ENCODE results near the gene LRMDA.

DNA sequence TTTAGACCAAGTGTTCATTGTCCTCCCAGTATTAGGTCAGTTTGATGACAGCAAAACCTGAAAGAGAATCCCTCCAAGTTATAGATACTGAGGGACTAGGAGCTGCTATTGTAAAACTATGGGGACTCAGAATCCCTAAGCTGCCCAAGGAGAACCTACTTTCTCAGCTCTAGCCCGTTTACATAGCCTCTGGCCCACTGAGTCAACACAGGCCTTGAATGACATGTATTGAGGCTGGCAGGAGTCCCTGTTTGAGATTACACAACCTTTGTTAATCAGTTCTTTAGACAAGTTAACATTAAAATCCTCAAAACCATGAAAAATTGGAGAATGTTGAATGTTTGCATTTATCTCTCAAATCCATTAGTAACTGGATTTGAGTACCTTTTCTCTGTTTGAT, 1127.2 kb downstream of the LRMDA start:
- TF ChIP-seq, protein P1, sequence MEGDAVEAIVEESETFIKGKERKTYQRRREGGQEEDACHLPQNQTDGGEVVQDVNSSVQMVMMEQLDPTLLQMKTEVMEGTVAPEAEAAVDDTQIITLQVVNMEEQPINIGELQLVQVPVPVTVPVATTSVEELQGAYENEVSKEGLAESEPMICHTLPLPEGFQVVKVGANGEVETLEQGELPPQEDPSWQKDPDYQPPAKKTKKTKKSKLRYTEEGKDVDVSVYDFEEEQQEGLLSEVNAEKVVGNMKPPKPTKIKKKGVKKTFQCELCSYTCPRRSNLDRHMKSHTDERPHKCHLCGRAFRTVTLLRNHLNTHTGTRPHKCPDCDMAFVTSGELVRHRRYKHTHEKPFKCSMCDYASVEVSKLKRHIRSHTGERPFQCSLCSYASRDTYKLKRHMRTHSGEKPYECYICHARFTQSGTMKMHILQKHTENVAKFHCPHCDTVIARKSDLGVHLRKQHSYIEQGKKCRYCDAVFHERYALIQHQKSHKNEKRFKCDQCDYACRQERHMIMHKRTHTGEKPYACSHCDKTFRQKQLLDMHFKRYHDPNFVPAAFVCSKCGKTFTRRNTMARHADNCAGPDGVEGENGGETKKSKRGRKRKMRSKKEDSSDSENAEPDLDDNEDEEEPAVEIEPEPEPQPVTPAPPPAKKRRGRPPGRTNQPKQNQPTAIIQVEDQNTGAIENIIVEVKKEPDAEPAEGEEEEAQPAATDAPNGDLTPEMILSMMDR (IDR thresholded peaks at IDR 0.05), result no peak
- TF ChIP-seq POLR2A (IDR thresholded peaks at IDR 0.05), result no peak
